HG02623 (cell line): ENCODE results near the gene SPAG16.
"Not testable (repeated sequence)": the region's sequence is repeated elsewhere in the genome, so short reads cannot be mapped to it uniquely, and the experiment has no call there.

ENCODE experiments used
- ATAC-seq: cut with Tn5 transposase; IDR thresholded peaks from one replicate; pipeline ENCODE4 v1.9.1; 2021; ENCODE audit warnings: moderate library complexity; ENCODE audit not compliant: unreplicated experiment

Gene SPAG16

DNA sequence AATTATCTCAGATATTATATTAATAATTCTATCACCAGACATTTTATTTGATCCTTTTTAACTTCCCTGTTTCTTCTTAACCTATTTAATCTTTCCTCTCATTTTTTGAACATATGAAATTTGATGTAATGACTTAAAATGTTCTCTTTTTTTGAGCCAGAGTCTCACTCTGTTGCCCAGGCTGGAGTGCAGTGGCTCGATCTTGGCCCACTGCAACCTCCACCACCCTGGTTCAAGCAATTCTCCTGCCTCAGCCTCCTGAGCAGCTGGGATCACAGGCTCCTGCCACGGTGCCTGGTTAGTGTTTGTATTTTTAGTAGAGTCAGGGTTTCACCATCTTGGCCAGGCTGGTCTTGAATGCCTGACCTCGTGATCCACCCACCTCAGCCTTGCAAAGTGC is 404.6 kb downstream of the SPAG16 start:
- ATAC-seq: not testable (repeated sequence)

DNA sequence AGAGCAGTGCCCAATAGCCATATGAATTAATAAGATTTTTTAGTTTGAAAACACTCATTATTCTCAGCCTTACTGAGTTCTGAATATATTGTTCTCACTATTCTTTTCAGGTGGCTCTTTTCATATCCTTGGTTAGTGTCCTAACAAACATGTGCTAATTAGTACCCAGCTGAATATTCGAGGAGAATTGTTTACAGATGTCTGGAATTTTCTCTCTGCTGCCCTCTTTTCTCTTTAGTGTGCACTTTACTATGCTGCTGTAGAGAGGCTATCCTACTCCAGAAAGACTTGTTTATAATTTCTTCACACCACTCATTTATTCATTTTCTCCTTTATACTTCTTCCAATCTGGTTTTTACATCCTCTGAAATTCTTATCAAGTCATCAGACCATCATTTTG is 405.3 kb downstream of the SPAG16 start:
- ATAC-seq: no peak

GRCh38 chr2:213691351-213691750 is 407.1 kb downstream of the SPAG16 start:
- ATAC-seq: no peak

- ATAC-seq: peak; percentile 43
These were observed 412.2 kb downstream of the SPAG16 start for GRCh38 chr2:213696442-213696841.

DNA sequence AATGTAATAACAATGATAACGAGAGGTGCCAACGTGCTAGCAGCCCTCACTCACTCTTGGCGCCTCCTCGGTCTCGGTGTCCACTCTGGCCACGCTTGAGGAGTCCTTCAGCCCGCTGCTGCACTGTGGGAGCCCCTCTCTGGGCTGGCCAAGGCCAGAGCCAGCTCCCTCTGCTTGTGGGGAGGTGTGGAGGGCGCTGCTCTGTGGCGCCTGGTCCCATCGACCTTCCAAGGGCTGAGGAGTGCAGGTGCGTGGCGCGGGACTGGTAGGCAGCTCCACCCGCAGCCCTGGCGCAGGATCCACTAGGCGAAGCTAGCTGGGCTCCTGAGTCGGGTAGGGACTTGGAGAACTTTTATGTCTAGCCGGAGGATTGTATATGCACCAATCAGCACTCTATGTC is 417.1 kb downstream of the SPAG16 start:
- ATAC-seq: not testable (repeated sequence)

DNA sequence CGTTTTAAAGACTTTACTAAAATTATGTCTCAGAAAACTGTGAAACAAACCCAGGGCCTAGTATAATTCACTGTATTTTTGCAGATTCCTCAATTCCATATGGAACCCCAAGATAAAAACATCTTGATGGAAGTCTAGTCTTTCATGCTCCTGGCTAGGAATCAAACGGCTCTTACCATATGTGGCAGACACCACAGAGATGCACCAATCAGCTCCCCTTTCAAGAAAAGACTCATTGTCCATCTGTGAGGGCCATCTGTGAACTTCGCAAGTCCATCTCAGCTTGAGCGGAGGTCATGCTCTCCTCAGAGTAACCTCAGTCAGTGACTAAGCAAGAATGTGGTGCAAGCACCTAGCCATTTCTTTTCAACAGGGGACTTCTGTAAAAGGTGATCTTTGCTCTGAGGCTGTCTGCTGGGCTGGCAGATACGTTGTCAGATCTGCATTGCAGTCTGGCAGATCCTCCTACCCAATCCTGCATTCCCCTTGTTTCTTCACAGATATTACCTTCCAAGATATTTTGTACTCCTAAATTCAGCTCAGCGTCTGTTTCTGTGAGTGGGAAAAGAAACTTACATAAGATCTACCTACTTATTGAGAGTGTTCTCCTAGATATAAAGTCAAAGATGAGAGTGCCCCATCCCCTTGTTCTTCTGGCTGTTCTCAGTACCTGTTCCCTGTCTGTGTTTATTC is 419.3 kb downstream of the SPAG16 start:
- ATAC-seq: no peak

GRCh38 chr2:213710164-213710563 is 425.9 kb downstream of the SPAG16 start:
- ATAC-seq: no peak

DNA sequence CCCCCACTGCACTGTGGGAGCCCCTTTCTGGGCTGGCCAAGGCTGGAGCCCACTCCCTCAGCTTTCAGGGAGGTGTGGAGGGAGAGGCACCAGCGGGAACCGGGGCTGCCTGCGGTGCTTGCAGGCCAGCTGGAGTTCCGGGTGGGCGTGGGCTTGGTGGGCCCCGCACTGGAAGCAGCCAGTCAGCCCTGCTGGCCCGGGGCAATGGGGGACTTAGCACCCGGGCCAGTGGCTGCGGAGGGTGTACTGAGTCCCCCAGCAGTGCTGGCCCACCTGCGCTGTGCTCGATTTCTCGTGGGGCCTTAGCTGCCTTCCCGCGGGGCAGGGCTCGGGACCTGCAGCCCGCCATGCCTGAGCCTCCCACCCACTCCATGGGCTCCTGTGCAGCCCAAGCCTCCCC is 434.1 kb downstream of the SPAG16 start:
- not testable (repeated sequence) for ATAC-seq

DNA sequence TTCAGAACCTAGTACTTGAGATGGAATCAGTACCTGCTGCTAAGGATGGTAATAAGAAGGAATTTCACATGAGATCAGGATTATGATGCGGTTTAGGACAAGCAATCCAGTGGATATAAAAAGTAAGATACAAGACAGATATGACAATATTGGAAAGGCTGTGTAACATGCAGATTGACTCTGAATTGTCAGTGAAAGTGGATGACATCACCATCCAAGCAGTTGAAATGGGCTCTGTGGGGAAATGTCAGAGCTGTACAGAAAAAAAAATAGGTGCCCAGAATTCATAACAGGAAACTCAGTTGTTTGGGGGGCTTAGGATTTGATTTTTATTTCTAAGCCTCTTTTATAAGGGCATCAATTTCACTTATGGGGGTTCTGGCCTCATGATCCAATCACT is 438.3 kb downstream of the SPAG16 start:
- no peak for ATAC-seq

GRCh38 chr2:213723041-213723560 is 438.8 kb downstream of the SPAG16 start:
- ATAC-seq: no peak

- no peak for ATAC-seq
These were observed 439.4 kb downstream of the SPAG16 start for GRCh38 chr2:213723707-213724106.

GRCh38 chr2:213726101-213726500 is 441.8 kb downstream of the SPAG16 start:
- ATAC-seq: no peak

GRCh38 chr2:213733893-213734292 is 449.6 kb downstream of the SPAG16 start:
- peak; percentile 94 for ATAC-seq

GRCh38 chr2:213740453-213740852 is 456.2 kb downstream of the SPAG16 start:
- peak; percentile 73 for ATAC-seq

DNA sequence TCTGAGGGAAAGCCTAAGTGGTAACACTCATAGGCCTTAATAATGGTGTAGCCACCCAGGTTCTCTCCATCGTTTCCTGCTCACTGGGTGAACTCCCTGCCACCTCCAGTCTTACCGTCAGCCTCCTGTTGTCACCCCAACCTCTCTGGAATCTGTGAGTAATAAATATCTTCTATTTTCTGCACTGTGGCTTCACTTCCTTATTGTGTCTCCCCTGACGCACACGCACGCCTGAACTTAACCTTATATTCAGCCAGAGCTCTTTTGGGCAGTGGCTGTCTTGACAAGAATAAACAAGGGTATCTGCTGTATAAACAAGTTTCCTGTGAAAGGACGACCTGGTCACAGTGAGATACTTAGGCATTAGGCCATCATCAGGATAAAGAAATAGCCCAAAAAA is 467.2 kb downstream of the SPAG16 start:
- ATAC-seq: peak; percentile 82

DNA sequence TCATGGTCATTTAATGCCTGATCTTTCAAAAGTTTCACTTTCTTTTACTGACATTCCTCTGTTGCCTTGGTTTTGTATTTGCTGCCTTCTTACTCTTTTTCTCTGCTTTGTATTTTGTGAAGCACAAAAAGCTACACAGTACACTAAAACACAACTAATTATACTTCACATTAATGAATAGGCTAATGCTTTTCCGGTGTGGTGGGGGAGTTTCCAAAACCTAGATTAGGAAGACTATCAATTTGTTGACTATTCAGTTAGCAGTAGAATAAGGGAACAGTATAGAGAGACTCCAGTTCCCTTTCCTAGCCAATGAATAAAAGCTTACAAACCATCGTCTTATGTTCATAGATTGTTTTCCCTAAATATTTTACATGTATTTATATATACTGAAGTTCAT is 468.3 kb downstream of the SPAG16 start:
- ATAC-seq: no peak

GRCh38 chr2:213757525-213757924 is 473.3 kb downstream of the SPAG16 start:
- ATAC-seq: no peak

GRCh38 chr2:213763354-213763753 is 479.1 kb downstream of the SPAG16 start:
- ATAC-seq: no peak

- no peak for ATAC-seq
These were observed 479.7 kb downstream of the SPAG16 start for GRCh38 chr2:213763963-213764362.

- no peak for ATAC-seq
These were observed 480.6 kb downstream of the SPAG16 start for GRCh38 chr2:213764849-213765248.

DNA sequence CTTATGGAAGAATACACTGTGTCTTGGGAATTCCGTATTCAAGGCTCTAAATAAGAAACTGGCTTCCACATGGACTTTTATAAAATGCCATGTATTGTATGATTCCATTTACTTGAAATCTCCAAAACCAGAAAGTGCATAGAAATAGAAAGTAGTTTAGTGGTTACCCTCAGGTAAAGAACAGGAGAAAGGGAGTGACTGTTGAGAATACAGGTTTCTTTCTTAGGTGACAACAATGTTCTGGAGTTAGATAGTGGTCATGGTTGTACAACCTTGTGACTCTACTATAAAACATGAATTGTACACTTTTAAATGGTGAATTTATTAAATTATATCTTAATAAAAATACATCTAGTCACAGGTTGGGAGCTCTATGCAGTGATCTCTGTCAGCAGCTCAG is 481.8 kb downstream of the SPAG16 start:
- ATAC-seq: peak; percentile 33

- peak; percentile 92 for ATAC-seq
These were observed 482.2 kb downstream of the SPAG16 start for GRCh38 chr2:213766465-213766901.

GRCh38 chr2:213787869-213788268 is 503.6 kb downstream of the SPAG16 start:
- no peak for ATAC-seq
